HT-29 (cell line): Measurements from ENCODE around the gene CDON. TPM values are rescaled to one million over a fixed set of nuclear protein-coding genes. Genes with fewer than 3 reads are reported as not detected.

Experiments
- DNase-seq: peaks from one replicate; pipeline ENCODE4 v3.0.0-alpha.2; 2015; ENCODE audit warnings: low spot score
- total RNA-seq: library from RNA; depleted of rRNA; stranded (reverse); fragments of >200 nt; shearing (Covaris generic); gene quantifications from 2 replicates; pipeline ENCODE4 v1.2.3, GENCODE V29; 2014; rRNA removed

The CDON gene, protein sequence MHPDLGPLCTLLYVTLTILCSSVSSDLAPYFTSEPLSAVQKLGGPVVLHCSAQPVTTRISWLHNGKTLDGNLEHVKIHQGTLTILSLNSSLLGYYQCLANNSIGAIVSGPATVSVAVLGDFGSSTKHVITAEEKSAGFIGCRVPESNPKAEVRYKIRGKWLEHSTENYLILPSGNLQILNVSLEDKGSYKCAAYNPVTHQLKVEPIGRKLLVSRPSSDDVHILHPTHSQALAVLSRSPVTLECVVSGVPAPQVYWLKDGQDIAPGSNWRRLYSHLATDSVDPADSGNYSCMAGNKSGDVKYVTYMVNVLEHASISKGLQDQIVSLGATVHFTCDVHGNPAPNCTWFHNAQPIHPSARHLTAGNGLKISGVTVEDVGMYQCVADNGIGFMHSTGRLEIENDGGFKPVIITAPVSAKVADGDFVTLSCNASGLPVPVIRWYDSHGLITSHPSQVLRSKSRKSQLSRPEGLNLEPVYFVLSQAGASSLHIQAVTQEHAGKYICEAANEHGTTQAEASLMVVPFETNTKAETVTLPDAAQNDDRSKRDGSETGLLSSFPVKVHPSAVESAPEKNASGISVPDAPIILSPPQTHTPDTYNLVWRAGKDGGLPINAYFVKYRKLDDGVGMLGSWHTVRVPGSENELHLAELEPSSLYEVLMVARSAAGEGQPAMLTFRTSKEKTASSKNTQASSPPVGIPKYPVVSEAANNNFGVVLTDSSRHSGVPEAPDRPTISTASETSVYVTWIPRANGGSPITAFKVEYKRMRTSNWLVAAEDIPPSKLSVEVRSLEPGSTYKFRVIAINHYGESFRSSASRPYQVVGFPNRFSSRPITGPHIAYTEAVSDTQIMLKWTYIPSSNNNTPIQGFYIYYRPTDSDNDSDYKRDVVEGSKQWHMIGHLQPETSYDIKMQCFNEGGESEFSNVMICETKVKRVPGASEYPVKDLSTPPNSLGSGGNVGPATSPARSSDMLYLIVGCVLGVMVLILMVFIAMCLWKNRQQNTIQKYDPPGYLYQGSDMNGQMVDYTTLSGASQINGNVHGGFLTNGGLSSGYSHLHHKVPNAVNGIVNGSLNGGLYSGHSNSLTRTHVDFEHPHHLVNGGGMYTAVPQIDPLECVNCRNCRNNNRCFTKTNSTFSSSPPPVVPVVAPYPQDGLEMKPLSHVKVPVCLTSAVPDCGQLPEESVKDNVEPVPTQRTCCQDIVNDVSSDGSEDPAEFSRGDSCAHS (N-terminal part only)
- total RNA-seq, result 4.7 and 4.8 TPM in 2 replicates

DNA sequence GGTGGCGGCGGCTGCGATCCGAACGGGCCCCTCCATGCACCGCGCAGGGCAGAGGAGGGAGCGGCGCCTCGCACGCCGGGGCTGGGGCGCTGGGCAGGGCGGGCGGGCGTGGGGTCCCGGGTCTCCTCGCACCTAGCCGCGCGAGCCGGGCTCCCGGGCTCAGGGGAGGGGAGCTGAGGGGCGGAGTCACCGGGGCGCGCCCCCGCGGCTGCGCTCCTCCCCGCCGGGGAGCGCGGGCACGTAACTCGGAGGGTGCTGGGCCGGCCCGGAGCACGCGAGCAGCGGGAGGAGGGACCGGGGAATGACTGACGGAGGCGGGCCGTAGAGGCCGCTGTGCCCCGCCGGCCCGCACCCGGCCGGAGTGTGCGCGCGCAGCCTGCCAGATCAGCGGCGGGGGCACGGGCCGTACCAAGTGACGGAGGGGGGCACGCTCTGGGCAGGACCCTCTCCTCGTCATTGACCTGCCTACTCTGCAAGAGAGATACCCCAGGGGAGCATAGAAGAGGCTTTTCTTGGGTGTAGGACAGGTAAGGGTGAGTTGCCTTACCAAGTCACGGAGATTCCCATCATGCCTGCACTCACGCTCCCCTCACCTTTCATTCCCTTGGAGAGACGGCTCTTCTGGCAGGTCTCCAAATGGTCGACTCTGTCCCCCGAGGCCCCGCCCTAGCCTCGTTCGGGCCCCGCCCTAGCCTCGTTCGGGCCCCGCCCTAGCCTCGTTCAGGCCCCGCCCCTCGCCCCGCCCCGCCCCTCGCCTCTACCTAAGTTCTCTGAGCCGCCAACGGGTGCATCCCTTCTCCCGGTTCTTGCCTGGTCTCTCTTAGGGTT lies at the start of gene CDON:
TSS of gene CDON (minus strand) at position 188 of the 828 bp plus-strand sequence. CDS start 39,390 bp downstream, outside the sequence.
- peak; percentile 98 for DNase-seq

DNA sequence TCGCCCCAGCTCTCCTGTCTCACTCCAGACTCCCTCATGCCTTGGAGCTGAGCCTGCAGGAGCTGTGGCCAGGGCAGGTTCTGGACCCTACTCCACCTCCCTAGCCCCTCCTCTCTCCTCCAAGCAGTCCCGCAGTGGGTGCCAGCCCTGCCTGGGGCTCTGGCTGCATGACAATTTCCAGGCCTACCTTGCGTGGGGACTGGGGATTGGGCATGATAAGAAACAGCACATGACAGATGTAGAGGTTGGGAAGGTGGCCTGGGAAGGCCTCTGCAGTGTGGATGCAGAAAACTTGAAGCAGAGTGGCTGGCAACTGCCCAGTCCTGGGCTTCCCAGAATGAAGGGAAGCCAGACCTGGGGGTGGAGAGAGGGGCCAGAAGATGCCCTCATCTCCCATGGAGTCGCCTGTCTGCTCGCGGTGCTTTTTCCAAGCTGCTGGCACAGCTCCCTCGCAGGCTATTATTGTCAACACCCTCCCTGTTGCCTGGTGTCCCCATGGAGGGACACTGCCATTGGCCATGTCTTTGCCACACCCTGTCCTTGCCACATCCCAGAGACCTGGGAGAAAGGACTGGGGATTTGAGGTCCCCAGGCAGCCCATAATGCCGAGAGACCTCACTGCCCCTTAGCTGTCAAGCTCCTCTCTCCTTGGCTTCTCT lies 48.9 kb upstream of the CDON start:
- DNase-seq, result no peak

DNA sequence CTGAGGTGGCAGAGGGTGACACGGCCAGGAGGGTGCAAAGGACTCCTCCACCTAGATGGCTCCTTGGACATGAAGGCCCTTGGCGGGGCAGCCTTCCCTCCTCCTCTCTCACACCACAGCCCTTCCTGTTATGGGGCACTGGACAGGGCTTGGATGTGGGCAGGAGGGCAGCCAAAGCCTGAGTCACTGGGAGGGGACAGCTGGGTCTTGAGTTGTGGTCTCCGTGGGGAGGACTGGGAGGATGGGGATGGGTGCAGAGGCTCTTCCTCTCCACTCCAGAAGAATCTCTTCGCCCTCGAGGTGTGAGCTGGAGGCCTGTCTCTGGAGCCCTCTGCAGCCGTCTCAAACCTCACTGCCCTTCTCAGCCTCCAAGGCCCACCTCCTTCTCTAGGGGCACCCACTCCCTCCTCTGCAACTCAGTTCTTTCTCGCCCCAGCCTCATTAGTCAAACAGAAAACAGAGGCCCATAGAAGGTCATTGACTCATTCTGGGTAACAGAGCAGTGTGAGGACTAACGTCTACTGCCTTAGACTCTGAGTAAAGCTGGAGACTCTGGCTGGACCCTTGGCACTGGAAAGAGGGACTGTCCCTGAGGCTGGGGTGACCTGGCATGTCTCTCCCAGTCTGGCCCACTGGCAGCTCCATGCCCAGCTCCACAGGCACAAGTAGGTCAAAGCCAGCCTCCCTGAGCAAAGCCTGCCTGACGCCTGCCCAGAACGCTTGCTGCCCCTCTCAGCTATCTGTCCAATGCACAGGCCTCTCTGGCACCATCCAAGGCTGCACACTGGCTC lies 47.5 kb upstream of the CDON start:
- peak; percentile 39 for DNase-seq

DNA sequence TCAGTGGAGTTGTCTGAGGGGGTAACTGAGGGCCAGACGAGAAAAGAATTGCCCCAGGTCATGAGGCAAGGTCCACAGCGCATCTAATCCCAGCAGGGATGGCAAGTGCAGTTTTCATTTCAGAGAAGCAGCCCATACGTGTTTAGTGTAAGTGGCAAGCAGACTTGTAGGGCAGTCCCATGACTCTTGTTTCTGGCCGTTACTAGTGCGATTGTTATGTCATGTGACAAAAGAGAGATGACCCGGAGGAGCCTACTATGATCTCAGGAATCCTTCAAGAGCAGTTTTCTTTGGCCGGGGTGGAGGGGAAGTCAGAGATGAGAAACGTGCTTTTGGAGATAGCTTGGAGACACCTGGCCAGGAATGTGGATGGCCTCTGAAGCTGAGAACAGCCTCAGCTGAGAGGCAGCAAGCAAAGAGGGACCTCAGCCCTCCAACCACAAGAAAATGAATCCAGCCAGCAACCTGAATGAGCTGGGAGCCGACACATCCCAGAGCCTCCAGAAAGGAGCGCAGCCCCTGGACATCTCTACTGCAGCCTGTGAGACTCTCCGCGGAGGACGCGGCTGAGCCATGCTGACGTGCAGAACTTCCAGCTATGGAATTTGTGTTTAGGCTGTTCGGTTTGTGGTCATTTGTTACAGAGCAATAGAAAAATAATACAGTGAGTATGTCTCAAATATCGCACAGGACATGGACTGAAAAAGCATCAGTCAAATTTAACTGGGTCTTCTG lies 44.1 kb upstream of the CDON start:
- DNase-seq, result no peak

DNA sequence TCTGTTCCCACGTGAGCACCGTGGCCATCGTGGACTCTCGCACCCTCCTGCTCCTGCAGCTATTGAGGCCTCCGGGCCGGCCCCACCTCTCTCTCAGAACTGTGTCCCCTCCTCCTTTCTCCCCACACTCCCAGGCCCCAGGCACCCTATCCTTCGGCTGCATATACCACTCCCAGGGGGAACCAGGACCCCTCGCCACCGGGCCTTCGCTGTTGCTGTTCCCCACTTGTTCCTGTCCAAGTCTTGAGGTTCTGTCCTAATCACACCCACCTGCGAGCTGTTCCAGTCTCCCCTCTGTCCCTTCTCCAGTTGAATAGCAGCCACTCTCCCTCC lies 43.0 kb upstream of the CDON start:
- DNase-seq, result no peak

DNA sequence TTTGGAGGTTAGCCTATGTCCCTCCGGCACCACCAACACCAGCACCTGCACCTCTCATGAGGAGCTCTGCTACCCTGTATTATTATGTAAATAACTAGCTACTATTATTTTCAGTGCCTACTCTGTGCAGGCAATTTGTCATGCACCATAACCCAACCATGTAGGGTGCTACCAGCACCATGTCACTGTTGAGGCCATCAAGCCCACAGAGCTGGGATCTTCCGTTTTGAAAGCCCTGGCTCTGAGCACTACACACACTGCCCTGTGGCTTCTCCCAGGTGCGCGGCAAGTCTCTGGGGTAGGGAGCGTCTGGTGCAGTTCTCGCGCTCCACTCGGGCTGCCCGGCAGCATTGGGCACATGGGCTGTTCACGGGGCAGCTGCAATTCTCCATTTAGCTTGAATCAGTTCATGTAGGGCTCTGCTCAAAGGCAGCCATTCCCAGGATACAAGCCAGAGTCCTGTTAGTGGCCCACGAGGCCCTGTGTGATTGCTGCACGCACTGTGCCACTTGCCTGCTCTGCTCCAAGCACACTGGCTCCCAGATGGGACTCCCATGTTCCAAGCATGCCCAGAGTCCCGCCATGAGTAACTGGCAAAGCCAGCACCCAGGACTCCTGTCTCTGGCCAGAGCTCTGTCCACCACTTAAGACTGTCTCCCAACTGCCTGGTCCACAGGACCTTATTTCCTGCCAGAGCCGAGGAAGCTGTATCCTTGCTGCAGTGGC lies 42.5 kb upstream of the CDON start:
- no peak for DNase-seq

DNA sequence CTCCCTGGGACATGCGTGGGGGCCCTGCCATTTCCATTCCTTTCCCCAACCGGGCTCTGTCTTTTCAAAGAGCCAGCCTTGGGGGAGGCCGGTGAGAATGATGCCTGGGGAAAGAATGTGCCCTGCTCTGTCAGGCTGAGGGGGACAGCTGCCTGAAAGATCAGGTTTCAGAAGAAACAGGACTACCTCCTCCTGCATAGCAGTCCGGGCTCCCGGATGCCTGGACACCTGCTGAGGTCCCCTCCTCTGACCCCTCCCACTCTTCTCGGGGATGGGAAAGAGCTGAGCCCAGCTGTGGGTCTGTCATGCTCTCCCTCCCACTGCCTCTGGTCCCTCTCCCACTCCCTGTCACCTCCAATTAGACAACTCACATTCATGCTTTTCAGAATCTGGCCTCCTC lies 41.8 kb upstream of the CDON start:
- DNase-seq, result no peak

DNA sequence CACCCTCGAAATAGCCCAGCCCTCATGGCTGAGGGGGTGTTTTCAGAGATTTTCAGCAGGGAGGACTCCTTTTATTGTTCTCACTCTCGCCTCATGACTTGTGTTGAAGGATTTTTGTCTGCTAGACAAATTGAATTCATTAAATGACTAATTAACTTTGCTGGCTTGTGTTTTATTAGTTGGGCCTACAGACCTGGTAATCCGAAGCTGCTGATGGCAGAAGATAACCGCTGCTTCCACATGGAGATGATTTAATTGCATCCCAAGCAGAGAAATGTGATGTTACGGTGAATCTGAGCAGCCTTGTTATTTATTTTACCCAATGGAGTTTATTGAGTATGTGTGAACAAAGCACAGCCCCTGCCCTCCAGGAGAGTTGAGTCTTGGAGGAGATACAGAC lies 40.5 kb upstream of the CDON start:
- no peak for DNase-seq

DNA sequence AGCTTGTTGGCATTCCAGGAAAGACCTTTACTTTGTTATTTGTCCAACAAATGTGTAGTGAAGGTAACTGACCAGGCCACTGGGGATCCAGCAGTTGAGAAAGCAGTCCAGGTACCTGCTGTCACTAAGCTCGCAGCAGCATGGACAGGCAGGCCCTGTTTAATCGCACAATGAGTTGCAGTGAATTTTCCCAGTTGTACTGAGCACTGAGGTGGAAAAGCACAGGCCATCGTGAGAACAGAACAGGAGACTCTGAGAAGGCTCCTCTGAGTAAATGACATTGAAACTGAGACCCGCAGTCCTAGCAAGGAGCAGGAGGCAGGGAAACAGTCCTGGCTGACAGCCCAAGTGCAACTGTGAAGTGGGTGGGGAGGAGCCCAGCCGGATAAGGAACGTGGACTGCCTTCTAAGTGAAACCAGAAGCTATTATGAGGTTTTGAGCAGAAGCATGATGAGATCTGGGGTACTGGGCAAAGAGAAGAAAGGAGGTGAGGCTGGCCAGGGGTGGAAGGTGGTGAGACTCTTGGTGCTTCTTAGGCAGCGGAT lies 39.8 kb upstream of the CDON start:
- DNase-seq, result peak; percentile 78

DNA sequence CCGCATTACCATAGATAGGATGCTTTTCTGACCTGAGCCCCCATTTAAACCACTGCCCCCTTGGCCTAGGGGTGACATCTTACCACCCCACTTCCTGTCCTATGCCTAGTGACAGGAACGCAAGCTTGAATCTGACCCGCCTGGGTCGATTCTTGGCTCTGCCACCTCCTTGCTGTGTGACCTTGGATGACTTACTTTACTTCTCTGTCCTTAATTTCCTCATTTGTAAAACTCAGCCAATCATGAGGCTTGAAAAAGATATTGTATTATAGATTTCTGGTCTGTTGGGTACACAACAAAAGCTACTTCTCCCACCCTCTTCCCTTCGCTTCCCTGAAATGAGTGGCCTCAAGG lies 39.2 kb upstream of the CDON start:
- DNase-seq, result no peak

DNA sequence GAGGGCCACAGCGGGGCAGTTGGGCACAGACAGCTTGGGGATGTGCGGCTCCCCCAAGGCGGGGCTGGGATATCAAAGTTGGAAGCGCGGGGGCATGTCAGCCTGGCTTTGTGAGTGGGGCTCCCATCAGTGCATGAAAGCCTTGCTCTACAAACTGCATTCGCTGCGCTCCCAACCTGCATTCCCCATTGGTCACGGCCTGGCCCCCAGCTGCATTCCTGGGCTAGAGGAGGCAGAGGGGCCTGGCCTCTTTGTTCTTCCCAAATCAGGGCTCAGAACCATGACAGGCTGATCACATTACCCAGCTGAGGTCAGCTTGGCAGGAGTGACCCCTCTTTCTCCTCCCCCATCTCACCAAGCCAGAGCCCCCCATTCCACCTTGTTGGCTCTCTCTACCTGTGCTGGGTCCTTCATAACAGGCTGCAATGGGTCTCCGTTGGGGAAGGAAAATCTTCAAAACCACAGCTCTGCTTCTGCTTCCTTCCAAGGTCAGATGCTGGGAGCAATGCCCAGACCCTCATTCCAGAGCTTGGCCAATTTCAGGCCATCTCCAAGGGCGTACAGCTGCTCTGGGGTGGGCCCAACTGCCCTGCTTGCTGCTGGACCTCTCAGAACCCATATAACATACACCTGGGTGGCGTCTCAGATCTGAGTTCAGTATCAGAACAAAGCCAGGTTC lies 38.7 kb upstream of the CDON start:
- DNase-seq, result no peak

DNA sequence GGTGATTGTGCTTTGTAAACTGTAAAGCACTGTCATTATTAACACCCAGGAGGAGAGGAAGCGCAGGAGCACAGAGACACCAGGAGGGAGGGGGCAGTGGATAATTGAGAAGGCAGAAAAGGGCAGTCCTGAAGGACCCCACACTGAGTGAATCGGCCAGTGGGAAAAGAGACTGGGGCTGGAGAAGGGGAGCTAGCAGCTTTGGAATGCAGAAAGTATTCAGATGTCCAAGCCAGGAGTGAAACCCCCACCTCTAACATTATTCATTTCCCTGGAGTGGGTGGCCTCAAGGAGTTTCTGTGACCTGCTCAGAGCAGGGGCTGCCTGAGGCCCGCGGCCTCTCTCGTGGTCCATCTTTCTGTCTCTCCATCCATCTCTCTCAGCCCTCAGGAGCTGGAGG lies 38.0 kb upstream of the CDON start:
- DNase-seq, result no peak

DNA sequence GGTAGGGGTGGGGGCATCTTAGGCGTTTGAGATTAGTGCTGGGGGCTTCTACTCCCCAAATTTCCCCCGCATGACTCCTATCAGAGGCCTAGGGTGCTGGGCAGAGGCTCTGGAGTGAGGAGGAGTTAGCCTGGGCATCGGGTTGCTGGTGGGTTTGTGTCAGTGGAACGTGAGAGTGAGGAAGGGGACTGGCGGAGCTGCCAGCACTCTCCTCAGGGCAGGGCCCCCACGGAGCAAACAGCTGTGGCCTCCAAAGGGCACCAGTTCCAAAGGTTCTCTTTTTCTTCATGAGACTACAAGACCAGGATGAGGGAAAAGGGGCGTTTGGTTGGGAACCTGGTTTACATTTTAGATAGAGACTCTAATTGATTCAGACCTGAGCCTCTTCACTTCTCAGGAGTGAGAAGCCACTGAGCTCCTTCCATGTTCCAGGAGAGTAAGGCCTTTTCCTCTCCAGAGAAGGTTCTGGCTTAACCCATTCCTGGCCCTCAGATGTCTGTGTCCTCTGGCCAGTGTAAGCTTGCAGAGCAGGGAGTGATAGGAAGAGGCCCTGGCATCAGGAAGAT lies 35.6 kb upstream of the CDON start:
- DNase-seq, result no peak

DNA sequence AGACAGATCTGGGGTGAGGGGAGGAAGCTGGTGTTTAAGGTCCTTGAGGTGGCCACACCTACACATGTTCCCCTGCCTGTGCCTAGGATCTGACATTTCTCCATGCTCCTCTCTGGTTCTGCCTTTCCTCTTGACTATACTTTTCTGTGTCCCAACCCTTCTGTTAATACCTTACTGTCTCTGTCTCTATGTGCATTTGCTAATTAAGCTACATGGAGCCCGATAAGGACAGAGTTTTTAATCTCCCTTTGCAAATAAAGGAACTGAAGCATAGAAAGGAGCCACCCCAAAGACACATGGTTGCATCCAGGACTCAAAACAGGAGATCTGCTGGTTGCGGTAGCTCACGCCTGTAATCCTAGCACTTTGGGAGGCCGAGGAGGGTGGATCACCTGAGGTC lies 33.1 kb upstream of the CDON start:
- no peak for DNase-seq

DNA sequence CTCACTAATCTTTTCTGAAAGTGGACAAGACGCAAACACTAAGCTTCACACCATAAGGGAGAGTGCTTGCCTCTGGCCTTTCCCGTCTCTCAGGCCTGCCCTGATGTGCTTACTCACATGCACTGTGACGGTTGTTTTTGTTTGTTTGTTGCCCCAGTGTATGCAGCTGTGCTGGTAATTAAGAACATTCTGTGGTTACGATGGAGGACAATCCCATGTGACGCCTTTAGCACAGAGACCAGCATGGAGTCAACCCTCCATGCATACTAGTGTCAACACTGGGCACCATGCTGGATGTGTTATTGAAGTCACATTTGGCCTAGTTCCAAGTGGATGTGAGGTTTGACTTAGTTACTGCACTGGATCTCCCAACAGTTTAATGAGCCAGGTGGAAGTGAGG lies 27.8 kb upstream of the CDON start:
- no peak for DNase-seq

DNA sequence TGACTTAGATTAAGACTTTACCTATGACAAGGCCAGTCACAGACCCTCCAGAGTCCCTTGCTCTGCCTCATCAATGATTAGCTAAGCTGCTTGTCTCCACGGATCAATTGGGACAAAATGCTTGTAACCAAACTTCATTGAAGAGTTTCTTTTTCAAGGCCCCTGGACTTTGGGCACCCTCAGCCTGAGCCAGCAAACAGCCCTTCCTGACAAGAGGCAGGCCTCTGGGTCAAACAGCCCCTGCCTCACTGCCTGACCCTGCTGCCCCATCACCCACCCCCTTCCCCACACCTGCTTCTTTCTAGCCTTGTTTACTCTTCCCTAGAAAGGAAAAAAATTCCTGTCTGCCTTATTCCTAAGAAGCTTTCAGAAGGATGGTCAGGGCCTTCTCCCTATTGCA lies 26.3 kb upstream of the CDON start:
- DNase-seq, result no peak

DNA sequence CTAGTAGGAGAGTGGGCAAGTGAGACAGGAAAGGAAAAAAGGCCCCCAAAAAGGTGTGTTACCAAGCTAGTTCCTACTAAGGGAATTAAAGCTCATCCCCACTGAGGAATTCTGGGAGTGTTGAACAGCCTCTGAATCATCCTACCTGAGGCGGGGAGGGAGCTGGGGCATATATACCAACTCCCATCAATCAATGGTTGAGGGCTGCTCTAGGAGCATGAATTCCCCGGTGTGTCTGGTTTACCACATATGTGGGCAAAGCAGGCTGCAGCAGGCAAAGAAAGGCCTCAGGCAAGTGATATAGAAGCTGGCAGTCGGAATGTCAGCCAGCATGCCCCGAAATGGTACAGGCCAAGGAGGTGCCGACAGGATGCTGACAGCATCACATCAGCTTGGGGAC lies 23.6 kb upstream of the CDON start:
- no peak for DNase-seq

DNA sequence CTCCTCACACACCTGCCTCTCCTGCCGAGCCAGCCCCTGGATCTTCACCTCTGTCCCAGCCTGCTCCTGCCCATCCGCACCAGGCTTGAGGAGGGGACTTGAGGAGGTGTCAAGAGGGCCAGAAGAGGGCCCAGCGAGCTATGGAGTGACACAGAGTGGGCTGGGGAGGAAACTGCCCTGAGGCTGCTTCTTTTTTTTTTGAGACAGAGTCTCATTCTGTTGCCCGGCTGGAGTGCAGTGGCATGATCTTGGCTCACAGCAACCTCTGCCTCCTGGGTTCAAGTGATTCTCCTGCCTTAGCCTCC lies 21.9 kb upstream of the CDON start:
- DNase-seq, result no peak
